ENCODE measurements around the gene MAN1A1. TPM values are rescaled to one million over a fixed set of nuclear protein-coding genes. Genes with fewer than 3 reads are reported as not detected.
"Not testable (repeated sequence)": the region's sequence is repeated elsewhere in the genome, so short reads cannot be mapped to it uniquely, and the experiment has no call there.

Gene MAN1A1
- polyA plus RNA-seq, 4 donors, result 17.7 to 129 (median 34.7) TPM

- H3K27ac ChIP-seq (ENCODE audit: low read depth in 1 of 3, low read length in 2 of 3), result no peak overlapping the region
Measured at GRCh38 chr6:119171864-119172588, 177.5 kb downstream of the MAN1A1 start.

GRCh38 chr6:119171088-119171841 lies 178.3 kb downstream of the MAN1A1 start:
- Histone ChIP-seq H3K4me1 (ENCODE audit: control insufficient read depth in 3 of 3, insufficient read depth in 2 of 3, low read depth in 1 of 3, low read length in 2 of 3) (no peaks in the 10 kb centered on the region), H3K27me3 (ENCODE audit: control insufficient read depth in 3 of 3, insufficient read depth in 3 of 3, low read length in 3 of 3) (no peaks in the 10 kb centered on the region), H3K9me3 (ENCODE audit: control insufficient read depth in 2 of 2, insufficient read depth in 1 of 2, low read depth in 1 of 2, low read length in 1 of 2) (no peaks in the 10 kb centered on the region), H3K4me3 (ENCODE audit: low read depth in 1 of 3, low read length in 3 of 3) (no peak overlapping the region), H3K36me3 (ENCODE audit: control insufficient read depth in 3 of 3, insufficient read depth in 2 of 3, low read depth in 1 of 3, low read length in 3 of 3) (peaks cover 0 to 1% (median 0%) of the 10 kb centered on the region in 3 donors), H3K27ac (ENCODE audit: low read depth in 1 of 3, low read length in 2 of 3) (no peak overlapping the region)
- 61 to 68% (median 63%) methylated on average over 3 of the region's 3 CpGs for WGBS, 3 donors
- FAIRE-seq (no peak), DNase-seq (no peak)

More at GRCh38 chr6:119171864-119172588, 177.5 kb downstream of the MAN1A1 start:
- Histone ChIP-seq H3K27me3 (ENCODE audit: control insufficient read depth in 3 of 3, insufficient read depth in 3 of 3, low read length in 3 of 3) (no peaks in the 10 kb centered on the region), H3K4me3 (ENCODE audit: low read depth in 1 of 3, low read length in 3 of 3) (no peak overlapping the region), H3K4me1 (ENCODE audit: control insufficient read depth in 3 of 3, insufficient read depth in 2 of 3, low read depth in 1 of 3, low read length in 2 of 3) (no peaks in the 10 kb centered on the region), H3K36me3 (ENCODE audit: control insufficient read depth in 3 of 3, insufficient read depth in 2 of 3, low read depth in 1 of 3, low read length in 3 of 3) (peaks cover 0 to 1% (median 0%) of the 10 kb centered on the region in 3 donors), H3K9me3 (ENCODE audit: control insufficient read depth in 2 of 2, insufficient read depth in 1 of 2, low read depth in 1 of 2, low read length in 1 of 2) (no peaks in the 10 kb centered on the region)
- DNase-seq (no peak), FAIRE-seq (no peak)

GRCh38 chr6:119170447-119171087 lies 179.0 kb downstream of the MAN1A1 start:
- no peak for DNase-seq
- peaks cover 0 to 1% (median 0%) of the 10 kb centered on the region in 3 donors for H3K36me3 ChIP-seq (ENCODE audit: control insufficient read depth in 3 of 3, insufficient read depth in 2 of 3, low read depth in 1 of 3, low read length in 3 of 3)

GRCh38 chr6:119170103-119170446 lies 179.5 kb downstream of the MAN1A1 start:
- no peaks in the 10 kb centered on the region for H3K36me3 ChIP-seq (ENCODE audit: control insufficient read depth in 3 of 3, insufficient read depth in 2 of 3, low read depth in 1 of 3, low read length in 3 of 3)
- no peaks in the 10 kb centered on the region for H3K27me3 ChIP-seq (ENCODE audit: control insufficient read depth in 3 of 3, insufficient read depth in 3 of 3, low read length in 3 of 3)
- FAIRE-seq, result no peak
- no peaks in the 10 kb centered on the region for H3K9me3 ChIP-seq (ENCODE audit: control insufficient read depth in 2 of 2, insufficient read depth in 1 of 2, low read depth in 1 of 2, low read length in 1 of 2)
- DNase-seq, result no peak
- 60 to 68% (median 67%) methylated on average over 1 of the region's 1 CpG for WGBS, 3 donors
- no peak overlapping the region for H3K27ac ChIP-seq (ENCODE audit: low read depth in 1 of 3, low read length in 2 of 3)
- H3K4me1 ChIP-seq (ENCODE audit: control insufficient read depth in 3 of 3, insufficient read depth in 2 of 3, low read depth in 1 of 3, low read length in 2 of 3), result no peaks in the 10 kb centered on the region
- H3K4me3 ChIP-seq (ENCODE audit: low read depth in 1 of 3, low read length in 3 of 3), result no peak overlapping the region

More at GRCh38 chr6:119170447-119171087, 179.0 kb downstream of the MAN1A1 start:
- no peak for FAIRE-seq
- 12 to 40% (median 32%) methylated on average over 8 of the region's 8 CpGs for WGBS, 3 donors
- Histone ChIP-seq H3K4me1 (ENCODE audit: control insufficient read depth in 3 of 3, insufficient read depth in 2 of 3, low read depth in 1 of 3, low read length in 2 of 3) (no peaks in the 10 kb centered on the region), H3K4me3 (ENCODE audit: low read depth in 1 of 3, low read length in 3 of 3) (no peak overlapping the region), H3K9me3 (ENCODE audit: control insufficient read depth in 2 of 2, insufficient read depth in 1 of 2, low read depth in 1 of 2, low read length in 1 of 2) (no peaks in the 10 kb centered on the region), H3K27me3 (ENCODE audit: control insufficient read depth in 3 of 3, insufficient read depth in 3 of 3, low read length in 3 of 3) (no peaks in the 10 kb centered on the region), H3K27ac (ENCODE audit: low read depth in 1 of 3, low read length in 2 of 3) (no peak overlapping the region)

GRCh38 chr6:119169355-119169754 lies 180.2 kb downstream of the MAN1A1 start:
- not testable (repeated sequence) for H3K27me3 ChIP-seq (ENCODE audit: control insufficient read depth in 3 of 3, insufficient read depth in 3 of 3, low read length in 3 of 3); FAIRE-seq; H3K27ac ChIP-seq (ENCODE audit: low read depth in 1 of 3, low read length in 2 of 3); H3K36me3 ChIP-seq (ENCODE audit: control insufficient read depth in 3 of 3, insufficient read depth in 2 of 3, low read depth in 1 of 3, low read length in 3 of 3); H3K4me3 ChIP-seq (ENCODE audit: low read depth in 1 of 3, low read length in 3 of 3); H3K9me3 ChIP-seq (ENCODE audit: control insufficient read depth in 2 of 2, insufficient read depth in 1 of 2, low read depth in 1 of 2, low read length in 1 of 2); H3K4me1 ChIP-seq (ENCODE audit: control insufficient read depth in 3 of 3, insufficient read depth in 2 of 3, low read depth in 1 of 3, low read length in 2 of 3); DNase-seq
- 91 to 96% (median 92%) methylated on average over 2 of the region's 2 CpGs for WGBS, 3 donors

- FAIRE-seq (no peak), DNase-seq (no peak)
- Histone ChIP-seq H3K27me3 (ENCODE audit: control insufficient read depth in 3 of 3, insufficient read depth in 3 of 3, low read length in 3 of 3) (no peaks in the 10 kb centered on the region), H3K36me3 (ENCODE audit: control insufficient read depth in 3 of 3, insufficient read depth in 2 of 3, low read depth in 1 of 3, low read length in 3 of 3) (no peaks in the 10 kb centered on the region), H3K27ac (ENCODE audit: low read depth in 1 of 3, low read length in 2 of 3) (no peak overlapping the region), H3K4me1 (ENCODE audit: control insufficient read depth in 3 of 3, insufficient read depth in 2 of 3, low read depth in 1 of 3, low read length in 2 of 3) (no peaks in the 10 kb centered on the region), H3K9me3 (ENCODE audit: control insufficient read depth in 2 of 2, insufficient read depth in 1 of 2, low read depth in 1 of 2, low read length in 1 of 2) (no peaks in the 10 kb centered on the region), H3K4me3 (ENCODE audit: low read depth in 1 of 3, low read length in 3 of 3) (no peak overlapping the region)
- WGBS, 3 donors, result 97% methylated on average over 3 of the region's 3 CpGs
Measured at GRCh38 chr6:119166024-119166784, 183.4 kb downstream of the MAN1A1 start.

- Histone ChIP-seq H3K9me3 (ENCODE audit: control insufficient read depth in 2 of 2, insufficient read depth in 1 of 2, low read depth in 1 of 2, low read length in 1 of 2) (no peaks in the 10 kb centered on the region), H3K36me3 (ENCODE audit: control insufficient read depth in 3 of 3, insufficient read depth in 2 of 3, low read depth in 1 of 3, low read length in 3 of 3) (no peaks in the 10 kb centered on the region), H3K4me3 (ENCODE audit: low read depth in 1 of 3, low read length in 3 of 3) (no peak overlapping the region), H3K27me3 (ENCODE audit: control insufficient read depth in 3 of 3, insufficient read depth in 3 of 3, low read length in 3 of 3) (no peaks in the 10 kb centered on the region), H3K4me1 (ENCODE audit: control insufficient read depth in 3 of 3, insufficient read depth in 2 of 3, low read depth in 1 of 3, low read length in 2 of 3) (no peaks in the 10 kb centered on the region), H3K27ac (ENCODE audit: low read depth in 1 of 3, low read length in 2 of 3) (no peak overlapping the region)
- 76 to 91% (median 83%) methylated on average over 8 of the region's 8 CpGs for WGBS, 3 donors
- FAIRE-seq, result no peak
- no peak for DNase-seq
Measured at GRCh38 chr6:119163006-119163405, 186.6 kb downstream of the MAN1A1 start.

- Histone ChIP-seq H3K4me3 (ENCODE audit: low read depth in 1 of 3, low read length in 3 of 3) (no peak overlapping the region), H3K27ac (ENCODE audit: low read depth in 1 of 3, low read length in 2 of 3) (no peak overlapping the region), H3K4me1 (ENCODE audit: control insufficient read depth in 3 of 3, insufficient read depth in 2 of 3, low read depth in 1 of 3, low read length in 2 of 3) (no peaks in the 10 kb centered on the region), H3K27me3 (ENCODE audit: control insufficient read depth in 3 of 3, insufficient read depth in 3 of 3, low read length in 3 of 3) (peaks cover 0 to 3% (median 0%) of the 10 kb centered on the region in 3 donors), H3K36me3 (ENCODE audit: control insufficient read depth in 3 of 3, insufficient read depth in 2 of 3, low read depth in 1 of 3, low read length in 3 of 3) (no peaks in the 10 kb centered on the region), H3K9me3 (ENCODE audit: control insufficient read depth in 2 of 2, insufficient read depth in 1 of 2, low read depth in 1 of 2, low read length in 1 of 2) (no peaks in the 10 kb centered on the region)
- 62 to 86% (median 80%) methylated on average over 2 of the region's 2 CpGs for WGBS, 3 donors
- DNase-seq (no peak), FAIRE-seq (no peak)
Measured at GRCh38 chr6:119162134-119162775, 187.3 kb downstream of the MAN1A1 start.
